Neuronal stem cell (in vitro differentiated cells): ENCODE data around the gene SLC26A4. TPM values are rescaled to one million over a fixed set of nuclear protein-coding genes. Genes with fewer than 3 reads are reported as not detected.

Experiments used
- DNase-seq: peaks from one replicate; pipeline ENCODE4 v3.0.0-alpha.2; 2013; ENCODE audit warnings: low spot score
- H2AFZ ChIP-seq: one replicate; pipeline ENCODE4 v1.6.1; 2013; ENCODE audit warnings: mild to moderate bottlenecking, low read length, inconsistent platforms
- H2AK5ac ChIP-seq: 2 replicates; pipeline ENCODE4 v1.6.1; 2013; ENCODE audit warnings: low read depth, mild to moderate bottlenecking, inconsistent platforms, low read length, moderate library complexity, mixed read lengths
- H2BK120ac ChIP-seq: 2 replicates; pipeline ENCODE4 v1.6.1; 2013; ENCODE audit warnings: low read depth, mild to moderate bottlenecking, inconsistent platforms, low read length, moderate library complexity, mixed read lengths
- H2BK12ac ChIP-seq: one replicate; pipeline ENCODE4 v1.6.1; 2013; ENCODE audit warnings: low read length, inconsistent platforms
- H2BK15ac ChIP-seq: 2 replicates; pipeline ENCODE4 v1.6.1; 2013; ENCODE audit warnings: mild to moderate bottlenecking, low read length, inconsistent platforms, mixed read lengths
- H2BK5ac ChIP-seq: one replicate; pipeline ENCODE4 v1.6.1; 2013; ENCODE audit warnings: inconsistent platforms, mild to moderate bottlenecking, low read length, moderate library complexity
- H3K14ac ChIP-seq: one replicate; pipeline ENCODE4 v1.6.1; 2013; ENCODE audit warnings: low read length, inconsistent platforms
- H3K18ac ChIP-seq: 2 replicates; pipeline ENCODE4 v1.6.1; 2013; ENCODE audit warnings: low read length, inconsistent platforms
- H3K23ac ChIP-seq: 2 replicates; pipeline ENCODE4 v1.6.1; 2013; ENCODE audit warnings: low read depth, mild to moderate bottlenecking, mixed read lengths, low read length, inconsistent platforms; ENCODE audit not compliant: poor library complexity
- H3K27ac ChIP-seq: replicated peaks from 3 replicates; pipeline ENCODE4 v1.5.1; 2013; ENCODE audit warnings: low read length, inconsistent platforms
- H3K27me3 ChIP-seq, 3 experiments: 2 replicates each; pipeline ENCODE4 v1.6.1; 2013; ENCODE audit warnings: low read length in 3 of 3, mild to moderate bottlenecking in 2 of 3, inconsistent platforms in 1 of 3, low read depth in 1 of 3, mixed read lengths in 1 of 3, moderate library complexity in 1 of 3; ENCODE audit not compliant: control insufficient read depth in 3 of 3, insufficient read depth in 3 of 3
- H3K36me3 ChIP-seq, 2 donors: replicated peaks in 1 of 2; 2 replicates each; pipeline ENCODE4 v1.6.1; 2013; ENCODE audit warnings: low read length in 2 of 2; ENCODE audit not compliant: control insufficient read depth in 2 of 2, insufficient read depth in 2 of 2
- H3K4ac ChIP-seq: 2 replicates; pipeline ENCODE4 v1.6.1; 2013; ENCODE audit warnings: inconsistent platforms, mild to moderate bottlenecking, low read length, moderate library complexity
- H3K4me1 ChIP-seq, 2 donors: 1 replicate in 1 of 2; 2 replicates in 1 of 2; pipeline ENCODE4 v1.6.1; 2013; ENCODE audit warnings: low read length in 2 of 2, low read depth in 1 of 2; ENCODE audit not compliant: control insufficient read depth in 2 of 2, insufficient read depth in 1 of 2
- H3K4me2 ChIP-seq: one replicate; pipeline ENCODE4 v1.6.1; 2013; ENCODE audit warnings: mild to moderate bottlenecking, low read length, inconsistent platforms; ENCODE audit not compliant: insufficient read depth, poor library complexity, severe bottlenecking
- H3K4me3 ChIP-seq, 2 donors: 2 replicates each; pipeline ENCODE4 v1.5.1; 2013; ENCODE audit warnings: low read length in 2 of 2, mild to moderate bottlenecking in 2 of 2, inconsistent platforms in 1 of 2, moderate library complexity in 1 of 2
- H3K79me1 ChIP-seq: one replicate; pipeline ENCODE4 v1.6.1; 2013; ENCODE audit warnings: low read depth, mild to moderate bottlenecking, inconsistent platforms, low read length, moderate library complexity
- H3K9ac ChIP-seq: one replicate; pipeline ENCODE4 v1.6.1; 2013; ENCODE audit warnings: mild to moderate bottlenecking, low read depth, low read length, inconsistent platforms; ENCODE audit not compliant: poor library complexity
- H3K9me3 ChIP-seq, 2 donors: replicated peaks in 1 of 2; 2 replicates each; pipeline versions ENCODE3 to v1.6.1; 2013; ENCODE audit warnings: low read length in 2 of 2, mild to moderate bottlenecking in 2 of 2, inconsistent platforms in 1 of 2, low read depth in 1 of 2, mixed read lengths in 1 of 2, moderate library complexity in 1 of 2; ENCODE audit not compliant: control insufficient read depth in 2 of 2, insufficient read depth in 1 of 2
- H4K8ac ChIP-seq: one replicate; pipeline ENCODE4 v1.6.1; 2013; ENCODE audit warnings: low read depth, mild to moderate bottlenecking, inconsistent platforms, low read length, moderate library complexity
- H4K91ac ChIP-seq: one replicate; pipeline ENCODE4 v1.6.1; 2013; ENCODE audit warnings: low read length, low read depth, mild to moderate bottlenecking, inconsistent platforms; ENCODE audit not compliant: poor library complexity
- WGBS, 2 donors: extraction: QIAGEN DNeasy Blood & Tissue Kit; methylation state at CpG; one replicate each; pipeline ENCODE4 v1.1.7; 2013; ENCODE audit warnings: missing lambda C conversion rate in 2 of 2, mixed read lengths in 1 of 2; ENCODE audit not compliant: insufficient read length in 2 of 2, insufficient replicate concordance in 1 of 2; ENCODE audit errors: extremely low coverage in 2 of 2; 5-methylcytosine and 5-hydroxymethylcytosine counted together
- polyA plus RNA-seq, 2 experiments: library from polyadenylated mRNA; stranded (reverse); fragments of 200-250 nt; gene quantifications; one replicate each; pipeline ENCODE4 v1.2.3, GENCODE V29; 2013

The SLC26A4 gene
- polyA plus RNA-seq (2013, experiment 1 of 2), result 0.07 TPM
- 0.10 TPM for polyA plus RNA-seq (2013, experiment 2 of 2)

GRCh38 chr7:107660381-107661080 lies at the start of gene SLC26A4:
Gene SLC26A4, plus strand, starts transcription at chr7:107660828. Its CDS starts 814 bp downstream, at chr7:107661642.
- Histone ChIP-seq H3K4me3 (peak within 1 kb of the TSS; percentile 37 to 79), H3K23ac (peak within 1 kb of the TSS; percentile 85), H3K27ac (no peak within 1 kb of the TSS), H3K9ac (peak within 1 kb of the TSS; percentile 81), H2AFZ (peak within 1 kb of the TSS; percentile 90), H2BK12ac (no peak within 1 kb of the TSS), H3K79me1 (no peaks in the 10 kb centered on the region), H3K36me3 (no peaks in the 10 kb centered on the region), H3K4ac (no peak within 1 kb of the TSS), H3K4me1 (peaks cover 5 to 14% of the 10 kb centered on the region in 2 donors), H3K18ac (no peak within 1 kb of the TSS), H2BK5ac (peak within 1 kb of the TSS; percentile 53), H3K4me2 (peak within 1 kb of the TSS; percentile 89), H4K8ac (no peak within 1 kb of the TSS), H4K91ac (no peak within 1 kb of the TSS), H2BK120ac (no peak within 1 kb of the TSS), H3K14ac (no peak within 1 kb of the TSS), H3K9me3 (no peaks in the 10 kb centered on the region), H3K27me3 (peaks cover 15 to 85% (median 41%) of the 10 kb centered on the region in 3 experiments), H2BK15ac (no peak within 1 kb of the TSS), H2AK5ac (no peak within 1 kb of the TSS)
- WGBS, 2 donors, result no CpG with 5 or more reads among the region's 37 CpGs
- DNase-seq, result peak; percentile 33

GRCh38 chr7:107613439-107613838 lies 47.2 kb upstream of the SLC26A4 start:
- no peak overlapping the region for H2BK120ac ChIP-seq
- H3K4ac ChIP-seq, result no peak overlapping the region
- no peaks in the 10 kb centered on the region for H3K27me3 ChIP-seq
- peaks cover 2 to 53% of the 10 kb centered on the region in 2 donors for H3K36me3 ChIP-seq
- WGBS, 2 donors, result no CpG with 5 or more reads among the region's 1 CpG
- no peak for DNase-seq
- H3K18ac ChIP-seq, result no peak overlapping the region
- H3K14ac ChIP-seq, result no peak overlapping the region
- H2BK5ac ChIP-seq, result no peak overlapping the region
- no peak overlapping the region for H2AFZ ChIP-seq
- no peak overlapping the region for H3K27ac ChIP-seq
- no peak overlapping the region for H3K4me2 ChIP-seq
- H4K8ac ChIP-seq, result no peak overlapping the region
- no peak overlapping the region for H3K4me3 ChIP-seq
- no peak overlapping the region for H2AK5ac ChIP-seq
- no peak overlapping the region for H3K9ac ChIP-seq
- no peaks in the 10 kb centered on the region for H3K4me1 ChIP-seq
- H3K9me3 ChIP-seq, result no peaks in the 10 kb centered on the region
- H3K79me1 ChIP-seq, result no peaks in the 10 kb centered on the region
- H2BK15ac ChIP-seq, result no peak overlapping the region
- H4K91ac ChIP-seq, result no peak overlapping the region
- H2BK12ac ChIP-seq, result no peak overlapping the region
- H3K23ac ChIP-seq, result no peak overlapping the region

- no peak overlapping the region for H3K4me3 ChIP-seq
- H2BK15ac ChIP-seq, result no peak overlapping the region
- H3K14ac ChIP-seq, result no peak overlapping the region
- no peaks in the 10 kb centered on the region for H3K9me3 ChIP-seq
- no peak overlapping the region for H2BK12ac ChIP-seq
- H3K9ac ChIP-seq, result no peak overlapping the region
- H3K36me3 ChIP-seq, result peaks cover 2 to 52% of the 10 kb centered on the region in 2 donors
- no peaks in the 10 kb centered on the region for H3K79me1 ChIP-seq
- no peaks in the 10 kb centered on the region for H3K27me3 ChIP-seq
- no peak overlapping the region for H4K8ac ChIP-seq
- no peak for DNase-seq
- no peaks in the 10 kb centered on the region for H3K4me1 ChIP-seq
- no peak overlapping the region for H2AFZ ChIP-seq
- H2AK5ac ChIP-seq, result no peak overlapping the region
- no peak overlapping the region for H3K4ac ChIP-seq
- H3K23ac ChIP-seq, result no peak overlapping the region
- no peak overlapping the region for H2BK5ac ChIP-seq
- H2BK120ac ChIP-seq, result no peak overlapping the region
- H4K91ac ChIP-seq, result no peak overlapping the region
- no peak overlapping the region for H3K4me2 ChIP-seq
- H3K18ac ChIP-seq, result no peak overlapping the region
- no peak overlapping the region for H3K27ac ChIP-seq
Observed at GRCh38 chr7:107613948-107614347, 46.7 kb upstream of the SLC26A4 start.

- Histone ChIP-seq H3K18ac (no peak overlapping the region), H2BK15ac (no peak overlapping the region), H3K79me1 (no peaks in the 10 kb centered on the region), H3K4me1 (no peaks in the 10 kb centered on the region), H2AFZ (no peak overlapping the region), H3K14ac (no peak overlapping the region), H3K23ac (no peak overlapping the region), H4K91ac (no peak overlapping the region), H3K9ac (no peak overlapping the region), H3K4me3 (no peak overlapping the region), H2BK12ac (no peak overlapping the region), H3K27me3 (no peaks in the 10 kb centered on the region), H2AK5ac (no peak overlapping the region), H2BK120ac (no peak overlapping the region), H3K9me3 (no peaks in the 10 kb centered on the region), H3K27ac (no peak overlapping the region), H2BK5ac (no peak overlapping the region), H3K4me2 (no peak overlapping the region), H3K4ac (no peak overlapping the region), H4K8ac (no peak overlapping the region), H3K36me3 (peaks cover 2 to 48% of the 10 kb centered on the region in 2 donors)
- DNase-seq, result no peak
Observed at GRCh38 chr7:107614425-107614824, 46.2 kb upstream of the SLC26A4 start.
